ENCODE data around the gene PHLDB2. TPM values are rescaled to one million over a fixed set of nuclear protein-coding genes. Genes with fewer than 3 reads are reported as not detected.

The PHLDB2 gene
- polyA plus RNA-seq (2011; rRNA removed) (39.5 and 49.4 TPM in 2 replicates), polyA plus RNA-seq (2017; fragmentation: RNase III; extraction: RNeasy Plus Mini Kit Qiagen cat#74134 plus additional on column Dnase treatment) (50.6 to 59.7 TPM (median 56.5 TPM) in 3 replicates), polyA minus RNA-seq (2011; rRNA and poly(A)+ RNA removed) (71.1 and 91.9 TPM in 2 replicates)
- polyA plus RNA-seq (2012; cell fraction: cytosol; rRNA removed), result 6.7 and 8.0 TPM in 2 replicates
- 18.3 and 28.7 TPM in 2 replicates for polyA plus RNA-seq (2012; cell fraction: nucleus; rRNA removed)

DNA sequence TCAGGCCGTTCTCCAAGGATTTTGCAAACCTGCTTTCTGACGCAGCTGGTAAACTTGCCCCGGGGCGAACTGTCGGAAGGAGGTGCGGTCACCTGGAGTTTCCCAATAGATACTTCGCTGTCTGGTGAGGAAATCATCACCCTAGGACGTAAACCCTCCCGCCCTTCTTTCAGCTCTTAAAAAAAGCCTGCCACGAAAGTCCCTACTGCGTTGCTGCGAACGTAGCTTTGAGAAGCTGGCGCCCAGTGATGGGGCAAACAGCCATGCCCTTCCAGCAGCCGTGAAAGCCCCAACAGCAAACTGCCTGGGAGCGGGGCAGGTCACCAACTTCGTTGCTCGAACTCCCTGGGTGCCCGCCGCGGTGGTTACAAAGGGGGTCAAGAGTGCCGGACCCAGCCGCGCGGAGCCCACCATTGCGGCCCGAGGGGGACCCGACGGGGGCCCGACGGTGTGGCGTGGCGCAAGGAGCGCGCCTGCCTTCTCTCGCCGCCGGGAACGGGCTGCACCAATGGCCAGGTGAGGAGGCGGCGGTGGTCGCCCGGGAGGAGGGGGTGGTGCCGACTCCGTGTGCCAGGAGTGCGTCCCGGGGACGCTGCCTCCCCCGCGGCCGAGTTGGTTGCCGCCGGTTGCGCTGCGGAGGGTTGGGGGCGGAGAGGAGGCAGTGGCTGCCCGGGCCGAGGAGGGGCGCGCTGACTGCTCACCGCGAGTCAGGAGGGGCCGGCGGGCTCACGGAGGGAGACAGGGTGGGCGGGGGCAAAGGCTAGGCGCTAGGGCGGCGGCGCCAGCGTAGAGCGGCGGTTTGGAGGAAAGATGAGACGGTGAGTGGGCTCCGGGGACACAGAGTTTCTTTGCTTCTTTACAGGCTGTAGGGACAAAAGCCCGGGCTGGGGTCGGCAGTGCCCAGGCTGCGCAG, at the start of gene PHLDB2:
Gene PHLDB2, plus strand, starts transcription at position 205 of the 913 bp plus-strand sequence. CDS start 24,813 bp downstream, outside the sequence.
- Histone ChIP-seq H3K9me3 (no peaks in the 10 kb centered on the region), H3K4me3 (peak within 1 kb of the TSS; percentile 81), H3K27ac (peak within 1 kb of the TSS; percentile 91 to 99), H3K4me2 (peak within 1 kb of the TSS; percentile 76), H3K4me1 (peaks cover 37% of the 10 kb centered on the region)
- DNase-seq (ENCODE audit: low read depth in 1 of 2, low spot score in 1 of 2) (peak; percentile 65 to 87), FAIRE-seq (no peak), ATAC-seq (peak; percentile 83 to 91)
- ChIA-PET CTCF (interaction anchor here (0.6 to 12.6 kb wide), 63 partner anchors 8 to 290 kb away, joined by 3 to 289 read pairs (median 4); no protein-coding TSS in a partner anchor), POLR2A (interaction anchor here (0.7 to 3.4 kb wide), 22 partner anchors 8 to 168 kb away, joined by 3 to 53 read pairs (median 6); partner anchors contain the start of gene ABHD10)
- under 1% methylated on average over 31 of the region's 78 CpGs for WGBS (ENCODE audit: missing lambda C conversion rate)
- no peak for TF ChIP-seq PBX3 (IDR thresholded peaks at IDR 0.05)
- peak; percentile 53 for TF ChIP-seq SMC3 (IDR thresholded peaks at IDR 0.05)
- TF ChIP-seq TFCP2L1 (CRISPR knock-in tag; IDR thresholded peaks at IDR 0.05), result no peak
- TF ChIP-seq EP300 (IDR thresholded peaks at IDR 0.05), result peak; percentile 62 to 81; a peak in 3 of 5 replicates
- no peak for TF ChIP-seq TP53 (CRISPR knock-in tag; IDR thresholded peaks at IDR 0.05)
- TF ChIP-seq RNF2 (IDR thresholded peaks at IDR 0.05; ENCODE audit: borderline replicate concordance, low read depth), result peak; percentile 37; the same call in 1 of the 2 replicates
- no peak for TF ChIP-seq SREBF2 (IDR thresholded peaks at IDR 0.05)
- 0 out of 3 replicates have a peak, but pooled peaks have one; percentile 60 for TF ChIP-seq BCL3 (IDR thresholded peaks at IDR 0.05)
- no peak for TF ChIP-seq RARB (CRISPR knock-in tag; IDR thresholded peaks at IDR 0.05)
- peak; percentile 17 to 45; a peak in 3 of 5 replicates for TF ChIP-seq RAD21 (conservative IDR thresholded peaks at IDR 0.05 in 1 of 2, IDR thresholded peaks at IDR 0.05 in 1 of 2)
- TF ChIP-seq CEBPB (IDR thresholded peaks at IDR 0.05), result peak; percentile 92 to 93
- TF ChIP-seq, protein P1, sequence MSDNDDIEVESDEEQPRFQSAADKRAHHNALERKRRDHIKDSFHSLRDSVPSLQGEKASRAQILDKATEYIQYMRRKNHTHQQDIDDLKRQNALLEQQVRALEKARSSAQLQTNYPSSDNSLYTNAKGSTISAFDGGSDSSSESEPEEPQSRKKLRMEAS (IDR thresholded peaks at IDR 0.05), result peak; percentile 14; the same call in 1 of the 2 replicates
- peak; percentile 25 for TF ChIP-seq POLR2A (IDR thresholded peaks at IDR 0.05; ENCODE audit: low read length)
- no peak for TF ChIP-seq CBX8 (IDR thresholded peaks at IDR 0.05)
- TF ChIP-seq HDAC2 (IDR thresholded peaks at IDR 0.05), result no peak
- TF ChIP-seq, protein P2, sequence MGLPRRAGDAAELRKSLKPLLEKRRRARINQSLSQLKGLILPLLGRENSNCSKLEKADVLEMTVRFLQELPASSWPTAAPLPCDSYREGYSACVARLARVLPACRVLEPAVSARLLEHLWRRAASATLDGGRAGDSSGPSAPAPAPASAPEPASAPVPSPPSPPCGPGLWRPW (IDR thresholded peaks at IDR 0.05), result 0 out of 2 replicates have a peak, but pooled peaks have one; percentile 34
- no peak for TF ChIP-seq ZNF302 (CRISPR knock-in tag; IDR thresholded peaks at IDR 0.05)
- TF ChIP-seq JUN (IDR thresholded peaks at IDR 0.05), result peak; percentile 61 to 75; a peak in 4 of 5 replicates
- no peak for TF ChIP-seq ESRRA (IDR thresholded peaks at IDR 0.05; ENCODE audit: borderline replicate concordance, low read length)
- no peak; the same call in 1 of the 2 replicates for TF ChIP-seq GATA3 (IDR thresholded peaks at IDR 0.05; ENCODE audit: borderline replicate concordance)
- TF ChIP-seq BHLHE40 (IDR thresholded peaks at IDR 0.05; ENCODE audit: low read depth, low read length), result 0 out of 2 replicates have a peak, but pooled peaks have one; percentile 30
- TF ChIP-seq PHF8 (IDR thresholded peaks at IDR 0.05; ENCODE audit: borderline replicate concordance, low read depth), result no peak

GRCh38 chr3:111810909-111811308, 48.2 kb upstream of the PHLDB2 start:
- Histone ChIP-seq H3K4me1 (peaks cover 65% of the 10 kb centered on the region), H3K4me3 (no peak overlapping the region), H3K4me2 (peak overlapping the region; percentile 85), H3K9me3 (peaks cover 22% of the 10 kb centered on the region), H3K27ac (peak overlapping the region; percentile 72 to 84)
- ChIA-PET POLR2A (no interaction called here), CTCF (interaction anchor here (1.7 to 2.8 kb wide), 2 partner anchors 49 to 94 kb away, joined by 8 to 12 read pairs; no protein-coding TSS in a partner anchor)
- peak in 1 of 2 experiments; percentile 75 for DNase-seq (ENCODE audit: low read depth in 1 of 2, low spot score in 1 of 2)
- no peak for FAIRE-seq
- ATAC-seq, result peak; percentile 60 to 82; a peak in 4 of 6 replicates
- TF ChIP-seq CHD4 (IDR thresholded peaks at IDR 0.05; ENCODE audit: borderline replicate concordance) (no peak), HOXB5 (CRISPR knock-in tag; IDR thresholded peaks at IDR 0.05) (no peak), JUN (IDR thresholded peaks at IDR 0.05) (peak in 1 of 2 experiments; percentile 25; a peak in 1 of 5 replicates), REST (IDR thresholded peaks at IDR 0.05) (no peak), HOXB13 (CRISPR knock-in tag; IDR thresholded peaks at IDR 0.05; ENCODE audit: low read depth) (no peak), NFE2L2 (conservative IDR thresholded peaks at IDR 0.05; ENCODE audit: low read length) (no peak), BHLHE40 (IDR thresholded peaks at IDR 0.05; ENCODE audit: low read depth, low read length) (no peak)
- TF ChIP-seq, protein P2 (IDR thresholded peaks at IDR 0.05), result no peak
- TF ChIP-seq, protein P3, sequence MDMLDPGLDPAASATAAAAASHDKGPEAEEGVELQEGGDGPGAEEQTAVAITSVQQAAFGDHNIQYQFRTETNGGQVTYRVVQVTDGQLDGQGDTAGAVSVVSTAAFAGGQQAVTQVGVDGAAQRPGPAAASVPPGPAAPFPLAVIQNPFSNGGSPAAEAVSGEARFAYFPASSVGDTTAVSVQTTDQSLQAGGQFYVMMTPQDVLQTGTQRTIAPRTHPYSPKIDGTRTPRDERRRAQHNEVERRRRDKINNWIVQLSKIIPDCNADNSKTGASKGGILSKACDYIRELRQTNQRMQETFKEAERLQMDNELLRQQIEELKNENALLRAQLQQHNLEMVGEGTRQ (IDR thresholded peaks at IDR 0.05), result no peak
